ENCODE data around the gene SFXN5. TPM values are rescaled to one million over a fixed set of nuclear protein-coding genes. Genes with fewer than 3 reads are reported as not detected.
A peak's percentile ranks its signal among the peaks of the same experiment; 100 is the strongest.

SFXN5 gene
- total RNA-seq, 1 donor from 2014 or later: 21.8 TPM

GRCh38 chr2:73072129-73072395 lies 550 bp upstream of the SFXN5 start:
- no peak overlapping the region for H3K27ac Mint-ChIP-seq (ENCODE audit: unreplicated experiment)
- DNase-seq (ENCODE audit: low read depth, low spot score): no peak
- TF ChIP-seq CTCF (conservative IDR thresholded peaks at IDR 0.05): no peak
- no peaks in the 10 kb centered on the region for H3K9me3 Mint-ChIP-seq
- peaks cover 35% of the 10 kb centered on the region for H3K4me1 Mint-ChIP-seq
- H3K27me3 Mint-ChIP-seq (ENCODE audit: low read depth): no peaks in the 10 kb centered on the region
- H3K36me3 Mint-ChIP-seq (ENCODE audit: low read depth): no peaks in the 10 kb centered on the region
- H3K4me3 Mint-ChIP-seq: peak overlapping the region; percentile 99

GRCh38 chr2:73070643-73071359 lies 711 bp downstream of the SFXN5 start:
- H3K4me1 Mint-ChIP-seq: peaks cover 35% of the 10 kb centered on the region
- no peak for TF ChIP-seq CTCF (conservative IDR thresholded peaks at IDR 0.05)
- DNase-seq (ENCODE audit: low read depth, low spot score): peak; percentile 54
- peak overlapping the region; percentile 19 for H3K27ac Mint-ChIP-seq (ENCODE audit: unreplicated experiment)
- H3K27me3 Mint-ChIP-seq (ENCODE audit: low read depth): no peaks in the 10 kb centered on the region
- H3K36me3 Mint-ChIP-seq (ENCODE audit: low read depth): no peaks in the 10 kb centered on the region
- H3K4me3 Mint-ChIP-seq: peak overlapping the region; percentile 99
- H3K9me3 Mint-ChIP-seq: no peaks in the 10 kb centered on the region

- peak overlapping the region; percentile 66 for H3K27ac Mint-ChIP-seq (ENCODE audit: unreplicated experiment)
- DNase-seq (ENCODE audit: low read depth, low spot score): no peak
- no peak for TF ChIP-seq CTCF (conservative IDR thresholded peaks at IDR 0.05)
- H3K4me3 Mint-ChIP-seq: peak overlapping the region; percentile 99
- H3K36me3 Mint-ChIP-seq (ENCODE audit: low read depth): no peaks in the 10 kb centered on the region
- H3K9me3 Mint-ChIP-seq: no peaks in the 10 kb centered on the region
- H3K27me3 Mint-ChIP-seq (ENCODE audit: low read depth): no peaks in the 10 kb centered on the region
- H3K4me1 Mint-ChIP-seq: peaks cover 35% of the 10 kb centered on the region
Measured at GRCh38 chr2:73069855-73070642, 1.5 kb downstream of the SFXN5 start.

GRCh38 chr2:73069041-73069854 lies 2.3 kb downstream of the SFXN5 start:
- no peaks in the 10 kb centered on the region for H3K9me3 Mint-ChIP-seq
- no peaks in the 10 kb centered on the region for H3K27me3 Mint-ChIP-seq (ENCODE audit: low read depth)
- H3K27ac Mint-ChIP-seq (ENCODE audit: unreplicated experiment): no peak overlapping the region
- peak overlapping the region; percentile 99 for H3K4me3 Mint-ChIP-seq
- H3K36me3 Mint-ChIP-seq (ENCODE audit: low read depth): no peaks in the 10 kb centered on the region
- TF ChIP-seq CTCF (conservative IDR thresholded peaks at IDR 0.05): no peak
- DNase-seq (ENCODE audit: low read depth, low spot score): no peak
- H3K4me1 Mint-ChIP-seq: peaks cover 38% of the 10 kb centered on the region

GRCh38 chr2:73068147-73068546 lies 3.4 kb downstream of the SFXN5 start:
- Mint-ChIP-seq H3K4me3 (peak overlapping the region; percentile 91), H3K9me3 (no peaks in the 10 kb centered on the region), H3K27ac (ENCODE audit: unreplicated experiment) (no peak overlapping the region), H3K4me1 (peaks cover 40% of the 10 kb centered on the region), H3K36me3 (ENCODE audit: low read depth) (no peaks in the 10 kb centered on the region), H3K27me3 (ENCODE audit: low read depth) (no peaks in the 10 kb centered on the region)
- DNase-seq (ENCODE audit: low read depth, low spot score): no peak
- no peak for TF ChIP-seq CTCF (conservative IDR thresholded peaks at IDR 0.05)

Measured in neural crest cell (in vitro differentiated cells).